DMS153 treated with DMSO at 0.1 percent for 48 hours (cell line): Measurements from ENCODE around the gene ACADL.

Experiments used
- DNase-seq: peaks from one replicate; lab custom pipeline; 2025; ENCODE audit not compliant: unreplicated experiment; lab: John Stamatoyannopoulos, UW

ACADL gene

DNA sequence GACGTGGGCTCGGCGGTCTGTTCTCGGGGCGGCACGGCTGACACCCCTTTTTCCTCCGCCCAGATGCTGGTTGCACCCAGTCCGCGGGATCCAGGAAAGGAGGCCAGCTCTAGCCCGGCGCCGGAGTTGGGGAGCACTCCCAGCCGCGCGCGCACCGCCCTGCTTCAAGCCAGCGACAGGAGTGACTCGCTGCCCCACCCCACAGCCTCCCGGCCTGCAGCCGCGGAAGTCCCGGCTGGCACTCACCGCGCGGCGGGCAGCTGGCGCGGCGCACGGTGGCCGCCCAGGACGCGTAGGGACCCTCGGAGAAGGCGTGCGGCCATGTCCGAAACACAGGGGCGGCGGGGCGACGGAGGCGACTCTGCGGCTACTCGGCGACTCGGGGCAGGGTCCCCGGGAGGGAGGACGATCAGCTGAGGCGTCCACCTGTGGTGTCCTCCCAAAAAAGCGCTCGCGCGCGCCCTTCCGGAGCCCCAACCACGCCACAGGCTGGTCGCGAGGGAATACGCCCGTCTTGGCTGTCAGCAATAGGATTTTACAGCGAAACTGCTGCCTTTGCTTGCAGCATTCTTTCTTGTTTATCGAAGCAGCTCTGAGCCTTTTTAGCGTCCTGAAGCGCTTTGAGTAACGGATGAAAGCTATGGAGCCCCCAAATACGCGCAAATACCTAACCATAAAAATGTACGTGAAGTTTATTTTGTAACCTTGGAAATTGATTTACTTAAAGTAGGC lies at the start of gene ACADL:
TSS of gene ACADL (minus strand) at position 507 of the 732 bp plus-strand sequence. CDS start at position 323, 184 bp downstream.
- peak; percentile 30 for DNase-seq

DNA sequence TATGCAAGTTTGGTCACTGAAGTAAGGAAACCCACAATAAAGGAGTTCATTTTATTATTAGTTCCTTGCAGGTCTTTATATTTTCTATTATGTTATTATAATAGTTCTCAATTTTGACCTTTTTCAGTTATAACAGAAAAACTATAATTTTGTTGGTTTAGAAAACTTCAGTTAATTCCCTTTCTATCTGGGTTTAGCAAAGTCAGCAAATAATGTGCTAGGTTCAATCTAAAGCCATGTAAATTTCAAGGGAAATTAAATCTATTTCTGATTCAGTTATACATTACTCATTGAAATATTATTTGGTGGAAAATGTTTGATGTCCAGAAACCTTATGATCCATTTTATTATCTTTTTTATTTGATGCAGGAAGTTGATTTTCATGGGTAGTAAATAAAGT lies 46.1 kb upstream of the ACADL start:
- DNase-seq: no peak

- no peak for DNase-seq
Measured at GRCh38 chr2:210269148-210269547, 43.9 kb upstream of the ACADL start.

- no peak for DNase-seq
Measured at GRCh38 chr2:210268281-210268680, 43.0 kb upstream of the ACADL start.

- no peak for DNase-seq
Measured at GRCh38 chr2:210267698-210268097, 42.5 kb upstream of the ACADL start.

GRCh38 chr2:210264282-210264681 lies 39.0 kb upstream of the ACADL start:
- DNase-seq: no peak

DNA sequence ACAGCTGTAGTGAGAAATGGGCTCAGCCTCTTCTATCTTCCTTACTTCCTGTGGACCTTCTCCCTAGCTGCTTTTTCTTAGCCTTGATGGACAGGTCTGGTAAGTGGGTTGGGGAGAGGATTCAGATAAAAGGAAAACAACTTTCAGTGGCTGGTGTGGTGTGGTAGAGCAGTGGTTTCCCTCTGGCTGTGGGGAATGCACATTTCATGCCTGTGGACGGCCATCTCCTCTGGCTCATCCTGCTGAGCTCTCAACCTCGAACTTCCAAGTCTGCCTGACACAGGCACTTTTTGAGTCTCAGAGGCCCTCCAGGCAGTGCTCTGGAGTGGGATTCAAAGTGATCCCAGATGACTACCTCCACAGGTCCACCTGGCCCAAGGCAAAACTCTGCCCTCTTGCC lies 38.6 kb upstream of the ACADL start:
- DNase-seq: no peak

DNA sequence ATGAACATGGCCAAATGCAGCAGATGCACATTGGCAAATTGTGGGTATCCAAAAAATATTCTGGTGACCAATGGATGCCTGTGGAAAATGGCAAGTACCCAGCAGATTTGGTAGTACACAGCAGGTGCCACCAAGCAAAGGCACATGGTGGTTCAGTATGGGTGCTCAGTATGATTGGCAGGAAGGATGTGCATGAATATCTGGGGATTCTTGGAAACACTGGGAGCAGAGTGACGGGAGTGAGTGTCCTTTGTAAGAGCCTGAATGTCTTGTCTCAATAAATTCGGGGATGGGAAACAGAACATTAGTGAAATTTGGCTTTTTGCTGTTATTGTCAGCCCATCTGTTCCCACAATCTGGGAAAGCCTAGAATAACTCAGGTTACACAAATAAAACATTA lies 36.8 kb upstream of the ACADL start:
- no peak for DNase-seq

DNA sequence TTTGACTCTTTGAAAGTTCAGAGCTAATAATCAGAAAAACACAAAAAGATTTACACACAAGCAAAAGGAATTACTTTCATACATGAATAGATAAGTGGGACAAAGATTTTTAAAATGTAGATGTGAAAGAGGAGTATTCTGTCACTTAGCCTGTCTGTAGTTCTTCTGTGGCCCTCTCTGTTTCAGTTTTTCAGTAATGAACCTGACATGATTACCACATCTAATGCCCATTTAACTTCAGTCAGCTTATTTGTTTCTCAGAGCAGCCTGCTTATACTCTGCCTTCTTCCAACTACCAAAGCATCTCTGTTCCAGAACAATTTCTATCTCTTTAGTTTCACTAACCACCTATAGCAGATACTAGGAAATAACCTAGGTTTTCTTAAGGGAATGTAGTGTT lies 34.4 kb upstream of the ACADL start:
- DNase-seq: no peak

DNA sequence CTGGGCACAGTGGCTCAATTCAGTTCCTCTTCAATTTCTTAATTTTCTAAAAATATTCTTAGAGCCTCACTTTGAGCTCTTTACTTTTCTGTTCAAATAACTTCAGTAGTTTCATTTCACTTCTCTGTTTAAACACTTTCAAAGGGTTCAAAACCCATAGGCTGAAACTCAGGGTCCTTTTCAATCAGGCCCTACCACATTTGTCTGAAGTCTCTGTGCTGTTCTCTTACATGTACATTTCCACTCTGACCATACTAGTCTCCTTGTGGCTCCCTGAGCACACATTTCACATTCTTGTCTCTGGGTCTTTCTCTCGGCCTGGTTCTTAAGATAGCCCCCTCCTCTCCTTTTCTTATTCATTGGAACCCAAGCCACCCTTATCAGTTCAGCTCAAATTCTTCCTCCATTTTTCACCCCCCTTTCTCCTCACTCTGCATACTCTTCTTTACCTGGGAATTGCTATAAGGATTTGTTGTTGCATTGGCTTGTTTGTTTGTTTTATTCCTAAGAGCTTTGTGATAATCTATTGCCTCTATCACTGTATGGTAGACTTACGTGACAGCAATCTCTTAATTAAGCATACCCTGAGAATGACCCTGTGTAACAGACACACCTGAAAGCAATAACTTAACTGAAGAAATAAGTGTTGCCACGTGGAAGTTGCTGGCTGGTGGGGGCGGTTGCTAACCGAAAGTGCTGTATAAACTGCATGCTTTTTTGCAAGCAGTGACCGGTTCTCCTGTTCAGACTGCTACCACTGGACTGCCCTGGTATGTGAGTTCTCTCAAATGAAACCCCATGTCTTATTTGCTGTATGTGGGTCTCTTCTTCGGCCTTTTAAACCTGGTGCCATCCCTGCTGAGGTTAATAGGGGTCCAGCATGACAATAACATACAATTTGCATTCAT lies 27.7 kb upstream of the ACADL start:
- DNase-seq: no peak

DNA sequence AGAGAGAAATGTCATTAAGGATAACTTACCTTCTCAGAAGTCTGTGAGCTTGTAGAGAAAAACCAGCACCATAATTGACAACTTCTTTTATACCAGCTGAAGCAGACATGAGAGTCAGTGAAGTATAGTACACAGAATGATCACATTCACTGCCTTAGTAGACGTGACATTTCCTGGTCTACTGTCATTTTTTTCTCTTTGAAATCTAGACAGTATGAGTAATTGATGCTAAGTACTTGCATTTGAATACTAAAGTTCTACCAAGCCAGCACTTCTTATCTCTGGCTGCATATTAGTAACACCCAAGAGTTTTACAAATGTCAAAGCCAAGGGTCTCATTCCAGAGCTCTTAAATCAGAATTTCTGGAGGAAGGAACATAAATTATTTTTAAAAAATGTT lies 25.4 kb upstream of the ACADL start:
- no peak for DNase-seq

- no peak for DNase-seq
Measured at GRCh38 chr2:210233487-210233886, 8.2 kb upstream of the ACADL start.

DNA sequence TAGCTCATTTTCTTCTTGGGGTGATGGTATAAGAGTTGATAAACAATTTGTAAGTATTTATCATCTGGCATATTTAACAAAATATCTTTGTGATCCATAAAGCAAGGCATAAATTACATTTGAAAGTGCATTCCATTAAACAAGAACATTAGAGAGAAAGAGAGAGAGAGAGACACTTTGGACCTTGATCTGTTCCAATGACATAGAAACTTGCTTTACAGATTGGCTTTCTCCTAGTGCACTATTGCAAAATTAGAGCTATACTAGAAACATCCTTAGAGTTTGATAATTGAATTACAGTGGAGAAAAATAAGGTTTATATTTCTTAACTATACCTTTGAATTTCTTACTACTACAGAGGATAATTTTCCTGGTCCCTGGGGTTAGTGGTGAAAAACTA lies 5.7 kb upstream of the ACADL start:
- no peak for DNase-seq

DNA sequence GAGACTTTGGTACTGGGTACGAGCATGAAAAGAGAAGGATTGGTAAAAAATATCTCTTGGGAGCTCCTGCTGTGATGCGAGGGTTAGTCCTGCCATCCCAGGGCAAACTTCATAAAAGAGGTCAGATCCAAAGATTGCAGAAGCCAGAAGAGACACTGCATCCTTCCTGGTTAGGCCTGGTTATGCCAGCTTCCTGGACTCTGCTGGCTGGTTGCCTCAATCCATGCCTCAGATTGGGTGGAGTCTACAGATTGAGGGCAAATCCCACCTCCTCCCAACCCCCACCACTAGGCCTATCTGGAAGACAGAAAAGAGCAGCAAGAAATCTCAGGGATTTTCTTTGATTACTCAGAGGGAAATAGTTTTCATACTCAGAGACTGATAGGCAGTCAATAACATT lies 5.3 kb upstream of the ACADL start:
- no peak for DNase-seq

GRCh38 chr2:210228586-210228985 lies 3.3 kb upstream of the ACADL start:
- DNase-seq: no peak

- DNase-seq: no peak
Measured at GRCh38 chr2:210227290-210228088, 2.2 kb upstream of the ACADL start.

DNA sequence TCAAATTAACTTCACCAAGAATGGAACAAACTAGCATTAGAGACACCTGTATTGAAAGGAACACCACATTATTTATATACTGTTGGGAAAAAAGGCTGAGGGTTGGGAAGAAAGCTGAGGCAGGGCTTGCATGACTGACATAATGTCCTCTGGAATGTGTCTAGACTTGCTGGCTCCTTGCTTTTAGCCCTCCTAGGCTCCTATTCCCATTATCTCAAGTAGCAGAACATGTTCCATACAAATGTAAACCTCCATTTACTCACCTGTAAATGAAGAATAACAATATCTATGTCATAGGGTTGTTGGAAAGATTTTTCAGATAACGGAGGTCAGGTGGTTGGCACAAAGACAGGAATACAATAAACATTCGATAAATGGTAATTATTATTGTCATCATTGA lies 976 bp upstream of the ACADL start:
- DNase-seq: no peak

DNA sequence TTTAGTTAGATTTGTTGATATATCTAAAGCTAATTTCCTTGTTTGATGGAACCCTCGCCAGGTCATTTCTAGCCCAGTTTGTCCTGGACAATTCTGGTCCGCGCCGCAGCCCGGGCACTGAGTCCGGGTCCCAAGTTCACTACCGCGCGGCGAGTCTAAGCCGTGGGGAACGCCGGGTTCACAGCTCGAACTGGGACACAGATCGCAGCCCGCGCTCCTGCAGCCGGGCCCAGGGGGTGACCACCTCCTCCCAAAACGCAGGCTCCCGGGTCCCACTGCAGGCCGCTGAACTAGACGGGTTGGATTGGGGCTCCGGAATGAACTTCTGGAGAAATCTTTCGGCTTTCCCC lies 681 bp downstream of the ACADL start:
- DNase-seq: no peak

- DNase-seq: no peak
Measured at GRCh38 chr2:210215120-210215519, 10.1 kb downstream of the ACADL start.

DNA sequence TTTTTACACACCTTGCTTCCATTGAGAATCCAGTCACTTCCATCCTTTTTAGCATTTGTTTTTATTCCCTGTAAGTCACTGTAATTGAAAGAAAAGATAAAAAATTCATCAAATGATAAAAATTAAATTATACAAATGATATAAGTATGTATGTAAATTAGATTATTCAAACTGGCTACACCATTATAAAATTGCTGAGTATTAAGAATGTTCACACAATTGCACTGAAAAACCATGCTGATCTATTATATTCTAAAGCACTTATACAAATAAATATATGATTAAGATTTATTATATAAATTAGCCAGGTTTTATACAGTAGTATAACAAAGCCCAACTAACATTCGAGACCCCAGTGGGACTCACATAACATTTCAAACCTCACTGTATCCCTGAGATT lies 15.1 kb downstream of the ACADL start:
- no peak for DNase-seq

- no peak for DNase-seq
Measured at GRCh38 chr2:210207929-210208328, 17.3 kb downstream of the ACADL start.

GRCh38 chr2:210203558-210203957 lies 21.7 kb downstream of the ACADL start:
- DNase-seq: no peak
